Hepatocyte (in vitro differentiated cells): ENCODE data around the gene NELL2. TPM values are rescaled to one million over a fixed set of nuclear protein-coding genes. Genes with fewer than 3 reads are reported as not detected.

Experiments
- DNase-seq: peaks from one replicate; pipeline ENCODE4 v3.0.0-alpha.2; 2016; ENCODE audit warnings: low spot score
- H2AFZ ChIP-seq: fragments of 200-600 bp; sonication (generic); 2 replicates; pipeline ENCODE4 v1.6.0; 2016; ENCODE audit warnings: antibody characterized with exemption, mild to moderate bottlenecking
- H3K27ac ChIP-seq: fragments of 200-600 bp; sonication (generic); 2 replicates; pipeline ENCODE4 v1.5.1; 2016; ENCODE audit warnings: mild to moderate bottlenecking
- H3K27me3 ChIP-seq: fragments of 200-600 bp; sonication (generic); 2 replicates; pipeline ENCODE4 v1.6.1; 2016
- H3K36me3 ChIP-seq: fragments of 200-600 bp; sonication (generic); replicated peaks from 2 replicates; pipeline ENCODE4 v1.5.1; 2016; ENCODE audit warnings: low read depth; ENCODE audit not compliant: insufficient read depth
- H3K4me1 ChIP-seq: fragments of 200-600 bp; sonication (generic); 2 replicates; pipeline ENCODE4 v1.5.1; 2016; ENCODE audit warnings: mild to moderate bottlenecking, moderate library complexity; ENCODE audit not compliant: insufficient read depth
- H3K4me2 ChIP-seq: fragments of 200-600 bp; sonication (generic); 2 replicates; pipeline ENCODE4 v1.6.0; 2016
- H3K4me3 ChIP-seq: fragments of 200-600 bp; sonication (generic); 2 replicates; pipeline ENCODE4 v1.5.1; 2016; ENCODE audit warnings: mild to moderate bottlenecking
- H3K79me2 ChIP-seq: fragments of 200-600 bp; sonication (generic); 2 replicates; pipeline ENCODE4 v1.6.0; 2017; ENCODE audit warnings: mild to moderate bottlenecking
- H3K9me2 ChIP-seq: fragments of 200-600 bp; sonication (generic); replicated peaks from 2 replicates; pipeline ENCODE4 v1.6.0; 2017; ENCODE audit warnings: mild to moderate bottlenecking; ENCODE audit not compliant: insufficient read depth
- H3K9me3 ChIP-seq: fragments of 200-600 bp; sonication (generic); 2 replicates; pipeline ENCODE4 v1.5.1; 2016; ENCODE audit warnings: low read depth, mild to moderate bottlenecking
- H4K20me1 ChIP-seq: fragments of 200-600 bp; sonication (generic); 2 replicates; pipeline ENCODE4 v1.6.0; 2016; ENCODE audit warnings: mild to moderate bottlenecking; ENCODE audit not compliant: insufficient read depth, poor library complexity, severe bottlenecking
- EZH2 ChIP-seq: fragments of 200-600 bp; sonication (generic); IDR thresholded peaks from 2 replicates; pipeline ENCODE4 v1.6.1; 2016; ENCODE audit warnings: antibody characterized with exemption, mild to moderate bottlenecking, borderline replicate concordance
- EZH2phosphoT487 ChIP-seq: fragments of 200-600 bp; sonication (generic); IDR thresholded peaks from one replicate; pipeline ENCODE4 v1.6.1; 2018; ENCODE audit warnings: antibody characterized with exemption, mild to moderate bottlenecking, low read depth, moderate library complexity; ENCODE audit not compliant: unreplicated experiment, severe bottlenecking
- WGBS: methylation state at CpG from one replicate; pipeline ENCODE4 v1.1.6; 2016; ENCODE audit warnings: low lambda C conversion rate; ENCODE audit errors: missing lambda C conversion rate; 5-methylcytosine and 5-hydroxymethylcytosine counted together
- polyA plus RNA-seq: library from polyadenylated mRNA; unstranded; fragments of >200 nt; fragmentation: Nextera tagmentation; extraction: Ambion mirVana; gene quantifications from 2 replicates; pipeline ENCODE4 v1.2.1, GENCODE V29; 2016
- total RNA-seq: library from RNA; depleted of rRNA; stranded (reverse); fragments of >200 nt; gene quantifications from 2 replicates; pipeline ENCODE4 v1.2.3, GENCODE V29; 2014
- TF ChIP-seq, protein P1 (sequence below): fragments of 200-600 bp; sonication (generic); IDR thresholded peaks from 2 replicates; pipeline ENCODE4 v1.5.1; 2016; ENCODE audit warnings: antibody characterized with exemption, mild to moderate bottlenecking; ENCODE audit not compliant: poor library complexity

NELL2 gene
- total and polyA plus RNA-seq, 2 experiments from 2014 or later, result 7.4 to 31.3 TPM

- Histone ChIP-seq H3K4me2 (no peak overlapping the region), H3K9me3 (no peaks in the 10 kb centered on the region), H3K4me3 (no peak overlapping the region), H3K4me1 (no peaks in the 10 kb centered on the region), H3K79me2 (no peaks in the 10 kb centered on the region), H3K27ac (no peak overlapping the region), H4K20me1 (no peaks in the 10 kb centered on the region), H2AFZ (no peak overlapping the region), H3K36me3 (no peaks in the 10 kb centered on the region), H3K27me3 (no peaks in the 10 kb centered on the region), H3K9me2 (no peaks in the 10 kb centered on the region)
- no peak for DNase-seq
- no peak for TF ChIP-seq EZH2
- TF ChIP-seq, protein P1, sequence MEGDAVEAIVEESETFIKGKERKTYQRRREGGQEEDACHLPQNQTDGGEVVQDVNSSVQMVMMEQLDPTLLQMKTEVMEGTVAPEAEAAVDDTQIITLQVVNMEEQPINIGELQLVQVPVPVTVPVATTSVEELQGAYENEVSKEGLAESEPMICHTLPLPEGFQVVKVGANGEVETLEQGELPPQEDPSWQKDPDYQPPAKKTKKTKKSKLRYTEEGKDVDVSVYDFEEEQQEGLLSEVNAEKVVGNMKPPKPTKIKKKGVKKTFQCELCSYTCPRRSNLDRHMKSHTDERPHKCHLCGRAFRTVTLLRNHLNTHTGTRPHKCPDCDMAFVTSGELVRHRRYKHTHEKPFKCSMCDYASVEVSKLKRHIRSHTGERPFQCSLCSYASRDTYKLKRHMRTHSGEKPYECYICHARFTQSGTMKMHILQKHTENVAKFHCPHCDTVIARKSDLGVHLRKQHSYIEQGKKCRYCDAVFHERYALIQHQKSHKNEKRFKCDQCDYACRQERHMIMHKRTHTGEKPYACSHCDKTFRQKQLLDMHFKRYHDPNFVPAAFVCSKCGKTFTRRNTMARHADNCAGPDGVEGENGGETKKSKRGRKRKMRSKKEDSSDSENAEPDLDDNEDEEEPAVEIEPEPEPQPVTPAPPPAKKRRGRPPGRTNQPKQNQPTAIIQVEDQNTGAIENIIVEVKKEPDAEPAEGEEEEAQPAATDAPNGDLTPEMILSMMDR, result no peak
- no peak for TF ChIP-seq EZH2phosphoT487
Measured at GRCh38 chr12:44592626-44593025, 283.5 kb downstream of the NELL2 start.

DNA sequence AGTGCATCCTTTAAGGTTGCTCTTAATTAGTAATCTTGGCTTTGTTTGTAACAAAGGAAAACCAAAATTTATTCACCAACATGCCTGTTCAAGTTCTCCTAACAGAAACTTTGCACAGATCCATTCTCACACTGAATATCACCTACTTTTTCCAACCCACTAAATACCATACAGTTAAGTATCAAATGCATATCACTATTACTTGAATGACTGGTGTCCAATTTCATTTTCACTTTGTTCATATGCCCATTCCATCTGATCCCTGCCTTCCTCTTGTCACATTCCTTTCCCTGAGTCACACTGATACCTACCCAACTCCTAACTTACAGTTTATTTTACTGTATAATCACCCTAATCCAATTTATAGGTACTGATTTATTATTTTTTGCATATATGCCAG is 286.4 kb downstream of the NELL2 start:
- H3K9me3 ChIP-seq, result no peaks in the 10 kb centered on the region
- H3K79me2 ChIP-seq, result no peaks in the 10 kb centered on the region
- H3K4me3 ChIP-seq, result no peak overlapping the region
- H3K36me3 ChIP-seq, result no peaks in the 10 kb centered on the region
- H3K9me2 ChIP-seq, result no peaks in the 10 kb centered on the region
- no peak overlapping the region for H3K4me2 ChIP-seq
- no peak for DNase-seq
- TF ChIP-seq EZH2phosphoT487 (no peak), EZH2 (no peak)
- TF ChIP-seq, protein P1, result no peak
- H2AFZ ChIP-seq, result no peak overlapping the region
- H3K4me1 ChIP-seq, result no peaks in the 10 kb centered on the region
- no peaks in the 10 kb centered on the region for H3K27me3 ChIP-seq
- H4K20me1 ChIP-seq, result no peaks in the 10 kb centered on the region
- H3K27ac ChIP-seq, result no peak overlapping the region

GRCh38 chr12:44588651-44589050 is 287.5 kb downstream of the NELL2 start:
- Histone ChIP-seq H3K9me3 (no peaks in the 10 kb centered on the region), H3K9me2 (no peaks in the 10 kb centered on the region), H3K4me1 (no peaks in the 10 kb centered on the region), H3K36me3 (no peaks in the 10 kb centered on the region), H4K20me1 (no peaks in the 10 kb centered on the region), H3K79me2 (no peaks in the 10 kb centered on the region), H3K4me2 (no peak overlapping the region), H3K27ac (no peak overlapping the region), H3K4me3 (no peak overlapping the region), H2AFZ (no peak overlapping the region), H3K27me3 (no peaks in the 10 kb centered on the region)
- TF ChIP-seq EZH2 (no peak), EZH2phosphoT487 (no peak)
- TF ChIP-seq, protein P1, result no peak
- DNase-seq, result no peak
- 86% methylated on average over 1 of the region's 1 CpG for WGBS

DNA sequence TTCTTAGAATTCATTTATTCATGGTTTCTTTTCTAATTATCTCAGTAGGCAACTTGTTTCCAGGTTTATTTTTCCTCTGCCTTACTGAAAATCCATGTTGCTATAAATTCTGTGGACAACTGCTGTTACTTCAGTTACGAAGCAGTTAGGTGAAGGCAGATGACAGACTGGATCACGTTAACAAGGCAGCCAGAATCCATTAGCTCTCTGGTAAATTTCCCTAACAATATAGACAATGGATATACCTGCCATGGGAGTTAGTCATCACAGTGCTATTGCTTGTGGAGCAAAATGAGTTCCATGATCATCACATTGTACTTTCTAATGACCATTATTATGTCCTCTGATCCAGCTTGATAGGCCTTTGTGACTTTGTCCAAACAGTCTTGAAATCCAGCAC is 291.5 kb downstream of the NELL2 start:
- TF ChIP-seq EZH2phosphoT487 (no peak), EZH2 (no peak)
- TF ChIP-seq, protein P1, result no peak
- Histone ChIP-seq H3K27ac (no peak overlapping the region), H3K9me2 (no peaks in the 10 kb centered on the region), H3K79me2 (no peaks in the 10 kb centered on the region), H3K36me3 (no peaks in the 10 kb centered on the region), H3K4me3 (no peak overlapping the region), H3K9me3 (no peaks in the 10 kb centered on the region), H2AFZ (no peak overlapping the region), H3K27me3 (no peaks in the 10 kb centered on the region), H3K4me2 (no peak overlapping the region), H3K4me1 (peaks cover 6% of the 10 kb centered on the region), H4K20me1 (no peaks in the 10 kb centered on the region)
- DNase-seq, result no peak
- 43% methylated on average over 2 of the region's 2 CpGs for WGBS
